AG04449 (cell line): ENCODE measurements around the gene SHKBP1.

ENCODE experiments used
- CTCF ChIA-PET: fragments of 350-600 bp; formaldehyde crosslinking; extraction: SDS; loops from one replicate; lab custom pipeline; 2021; ENCODE audit warnings: antibody characterized with exemption; lab: Yijun Ruan, JAX
- POLR2A ChIA-PET: fragments of 400-600, 350-600 bp; formaldehyde crosslinking; extraction: SDS; loops from one replicate; lab custom pipeline; 2020; ENCODE audit warnings: antibody characterized with exemption, inconsistent platforms; lab: Yijun Ruan, JAX
- DNase-seq: peaks from one replicate; pipeline ENCODE4 v3.0.0-alpha.2; 2010; ENCODE audit warnings: low read depth, low spot score
- H3K4me3 ChIP-seq: 2 replicates; pipeline ENCODE4 v1.5.1; 2011; ENCODE audit warnings: low read depth, mild to moderate bottlenecking, control low read depth, low read length
- CTCF ChIP-seq: IDR thresholded peaks from one replicate; pipeline ENCODE4 v1.5.1; 2011; ENCODE audit warnings: mild to moderate bottlenecking, moderate library complexity, low read length, control low read depth, inconsistent platforms; ENCODE audit not compliant: insufficient read depth; ENCODE audit errors: missing control alignments

SHKBP1 gene

GRCh38 chr19:40592170-40592569 lies 15.5 kb downstream of the SHKBP1 start:
- no peak for DNase-seq
- ChIA-PET POLR2A (no interaction called here), CTCF (interaction anchor here (0.6 kb wide), 1 partner anchor 60 kb away, joined by 3 read pairs; no protein-coding TSS in a partner anchor)
- TF ChIP-seq CTCF, result no peak
- no peak overlapping the region for H3K4me3 ChIP-seq

GRCh38 chr19:40594255-40594654 lies 17.6 kb downstream of the SHKBP1 start:
- DNase-seq, result no peak
- no peak for TF ChIP-seq CTCF
- ChIA-PET CTCF (interaction anchor here (0.7 to 3.7 kb wide), 10 partner anchors 8 to 65 kb away, joined by 3 to 19 read pairs (median 6); no protein-coding TSS in a partner anchor), POLR2A (no interaction called here)
- H3K4me3 ChIP-seq, result no peak overlapping the region

- ChIA-PET CTCF (interaction anchor here (0.7 to 3.7 kb wide), 12 partner anchors 8 to 65 kb away, joined by 3 to 19 read pairs (median 5); no protein-coding TSS in a partner anchor), POLR2A (no interaction called here)
- TF ChIP-seq CTCF, result peak; percentile 13
- no peak for DNase-seq
- H3K4me3 ChIP-seq, result no peak overlapping the region
Observed at GRCh38 chr19:40594657-40595091, 18.0 kb downstream of the SHKBP1 start.

- ChIA-PET POLR2A (no interaction called here), CTCF (interaction anchor here (1.1 to 3.7 kb wide), 5 partner anchors 48 to 292 kb away, joined by 4 to 26 read pairs (median 19); partner anchors contain the start of gene BLVRB)
- TF ChIP-seq CTCF, result no peak
- peak overlapping the region; percentile 65 for H3K4me3 ChIP-seq
- DNase-seq, result no peak
Observed at GRCh38 chr19:40596608-40597328, 20.1 kb downstream of the SHKBP1 start.

- no peak for TF ChIP-seq CTCF
- H3K4me3 ChIP-seq, result peak overlapping the region; percentile 65
- ChIA-PET CTCF (interaction anchor here (1.1 to 3.9 kb wide), 6 partner anchors 9 to 292 kb away, joined by 4 to 26 read pairs (median 19); partner anchors contain the start of gene BLVRB), POLR2A (no interaction called here)
- DNase-seq, result no peak
Observed at GRCh38 chr19:40597329-40597838, 20.7 kb downstream of the SHKBP1 start.
